Activated naive CD4-positive, alpha-beta T cell treated with anti-CD3 and anti-CD28 coated beads, Interleukin-2, amount 10 ng/mL, durations not matched to agents 7 days and 5 days (primary cell): ENCODE measurements around the gene ACTRT2.

Experiments used
- CTCF ChIA-PET: fragments of 350-600 bp; sonication (Branson Sonifier 250); formaldehyde crosslinking; loops from one replicate; lab custom pipeline; 2021; ENCODE audit warnings: antibody characterized with exemption; lab: Charles Lee
- DNase-seq: peaks from one replicate; pipeline ENCODE4 v3.0.0-alpha.2; 2020
- H3K27ac Mint-ChIP-seq: one replicate; pipeline ENCODE4 v1.8.0; 2021; ENCODE audit warnings: mild to moderate bottlenecking, moderate library complexity, mixed read lengths
- H3K27me3 Mint-ChIP-seq: one replicate; pipeline ENCODE4 v1.8.0; 2021; ENCODE audit warnings: mild to moderate bottlenecking, mixed read lengths
- H3K36me3 Mint-ChIP-seq: one replicate; pipeline ENCODE4 v1.8.0; 2021; ENCODE audit warnings: mixed read lengths
- H3K4me1 Mint-ChIP-seq: one replicate; pipeline ENCODE4 v1.8.0; 2021; ENCODE audit warnings: mixed read lengths
- H3K4me3 Mint-ChIP-seq: one replicate; pipeline ENCODE4 v1.8.0; 2021; ENCODE audit warnings: mild to moderate bottlenecking, moderate library complexity, mixed read lengths
- H3K9me3 Mint-ChIP-seq: one replicate; pipeline ENCODE4 v1.8.0; 2021; ENCODE audit warnings: mixed read lengths

The ACTRT2 gene

GRCh38 chr1:3034728-3035562 is 13.7 kb downstream of the ACTRT2 start:
- CTCF ChIA-PET, result no interaction called here
- Mint-ChIP-seq H3K27me3 (peaks cover 18% of the 10 kb centered on the region), H3K9me3 (no peaks in the 10 kb centered on the region), H3K36me3 (peaks cover 1% of the 10 kb centered on the region), H3K27ac (no peak overlapping the region), H3K4me3 (no peak overlapping the region), H3K4me1 (peaks cover 41% of the 10 kb centered on the region)
- DNase-seq, result peak; percentile 19

- H3K27me3 Mint-ChIP-seq, result peaks cover 15% of the 10 kb centered on the region
- H3K36me3 Mint-ChIP-seq, result peaks cover 1% of the 10 kb centered on the region
- CTCF ChIA-PET, result no interaction called here
- no peaks in the 10 kb centered on the region for H3K9me3 Mint-ChIP-seq
- H3K4me3 Mint-ChIP-seq, result no peak overlapping the region
- peaks cover 41% of the 10 kb centered on the region for H3K4me1 Mint-ChIP-seq
- H3K27ac Mint-ChIP-seq, result no peak overlapping the region
- DNase-seq, result peak; percentile 1
These were observed 14.5 kb downstream of the ACTRT2 start for GRCh38 chr1:3035563-3036446.

- peak; percentile 18 for DNase-seq
- Mint-ChIP-seq H3K27me3 (peaks cover 9% of the 10 kb centered on the region), H3K27ac (no peak overlapping the region), H3K36me3 (peaks cover 1% of the 10 kb centered on the region), H3K4me3 (no peak overlapping the region), H3K9me3 (no peaks in the 10 kb centered on the region), H3K4me1 (peaks cover 41% of the 10 kb centered on the region)
- CTCF ChIA-PET, result no interaction called here
These were observed 15.4 kb downstream of the ACTRT2 start for GRCh38 chr1:3036447-3037280.

GRCh38 chr1:3037281-3038040 is 16.2 kb downstream of the ACTRT2 start:
- H3K4me3 Mint-ChIP-seq, result no peak overlapping the region
- H3K27me3 Mint-ChIP-seq, result peaks cover 9% of the 10 kb centered on the region
- CTCF ChIA-PET, result no interaction called here
- peak; percentile 10 for DNase-seq
- H3K27ac Mint-ChIP-seq, result no peak overlapping the region
- H3K4me1 Mint-ChIP-seq, result peaks cover 34% of the 10 kb centered on the region
- peaks cover 1% of the 10 kb centered on the region for H3K36me3 Mint-ChIP-seq
- no peaks in the 10 kb centered on the region for H3K9me3 Mint-ChIP-seq

GRCh38 chr1:3038113-3038551 is 16.9 kb downstream of the ACTRT2 start:
- CTCF ChIA-PET, result no interaction called here
- Mint-ChIP-seq H3K9me3 (no peaks in the 10 kb centered on the region), H3K4me1 (peaks cover 28% of the 10 kb centered on the region), H3K4me3 (no peak overlapping the region), H3K27ac (no peak overlapping the region), H3K36me3 (peaks cover 1% of the 10 kb centered on the region), H3K27me3 (peaks cover 5% of the 10 kb centered on the region)
- DNase-seq, result peak; percentile 16

GRCh38 chr1:3038571-3039181 is 17.4 kb downstream of the ACTRT2 start:
- peaks cover 22% of the 10 kb centered on the region for H3K4me1 Mint-ChIP-seq
- H3K9me3 Mint-ChIP-seq, result no peaks in the 10 kb centered on the region
- DNase-seq, result no peak
- peaks cover 5% of the 10 kb centered on the region for H3K27me3 Mint-ChIP-seq
- CTCF ChIA-PET, result no interaction called here
- H3K4me3 Mint-ChIP-seq, result no peak overlapping the region
- peaks cover 1% of the 10 kb centered on the region for H3K36me3 Mint-ChIP-seq
- H3K27ac Mint-ChIP-seq, result no peak overlapping the region

- CTCF ChIA-PET, result no interaction called here
- Mint-ChIP-seq H3K4me3 (no peak overlapping the region), H3K36me3 (no peaks in the 10 kb centered on the region)
These were observed 18.7 kb downstream of the ACTRT2 start for GRCh38 chr1:3040004-3040403.

GRCh38 chr1:3042481-3042880 is 21.2 kb downstream of the ACTRT2 start:
- no peak overlapping the region for H3K27ac Mint-ChIP-seq
- H3K36me3 Mint-ChIP-seq, result no peaks in the 10 kb centered on the region
- H3K4me3 Mint-ChIP-seq, result no peak overlapping the region
- CTCF ChIA-PET, result no interaction called here
- peaks cover 6% of the 10 kb centered on the region for H3K27me3 Mint-ChIP-seq
- no peaks in the 10 kb centered on the region for H3K4me1 Mint-ChIP-seq
- DNase-seq, result peak; percentile 16
- H3K9me3 Mint-ChIP-seq, result no peaks in the 10 kb centered on the region

More at GRCh38 chr1:3040004-3040403, 18.7 kb downstream of the ACTRT2 start:
- no peaks in the 10 kb centered on the region for H3K9me3 Mint-ChIP-seq
- DNase-seq, result peak; percentile 13
- peaks cover 11% of the 10 kb centered on the region for H3K4me1 Mint-ChIP-seq
- H3K27ac Mint-ChIP-seq, result no peak overlapping the region
- peaks cover 11% of the 10 kb centered on the region for H3K27me3 Mint-ChIP-seq

- H3K9me3 Mint-ChIP-seq, result peaks cover 8% of the 10 kb centered on the region
- CTCF ChIA-PET, result no interaction called here
These were observed 27.9 kb downstream of the ACTRT2 start for GRCh38 chr1:3049164-3049563.

GRCh38 chr1:3049905-3050304 is 28.6 kb downstream of the ACTRT2 start:
- H3K4me1 Mint-ChIP-seq, result no peaks in the 10 kb centered on the region
- H3K9me3 Mint-ChIP-seq, result peaks cover 8% of the 10 kb centered on the region
- CTCF ChIA-PET, result no interaction called here
- H3K36me3 Mint-ChIP-seq, result no peaks in the 10 kb centered on the region
- H3K27ac Mint-ChIP-seq, result no peak overlapping the region
- no peak for DNase-seq
- peaks cover 37% of the 10 kb centered on the region for H3K27me3 Mint-ChIP-seq
- H3K4me3 Mint-ChIP-seq, result no peak overlapping the region

More at GRCh38 chr1:3049164-3049563, 27.9 kb downstream of the ACTRT2 start:
- H3K4me1 Mint-ChIP-seq, result no peaks in the 10 kb centered on the region
- no peaks in the 10 kb centered on the region for H3K36me3 Mint-ChIP-seq
- peak; percentile 9 for DNase-seq
- no peak overlapping the region for H3K27ac Mint-ChIP-seq
- peaks cover 35% of the 10 kb centered on the region for H3K27me3 Mint-ChIP-seq
- H3K4me3 Mint-ChIP-seq, result no peak overlapping the region

GRCh38 chr1:3050603-3051002 is 29.3 kb downstream of the ACTRT2 start:
- Mint-ChIP-seq H3K27ac (no peak overlapping the region), H3K4me3 (no peak overlapping the region), H3K9me3 (peaks cover 8% of the 10 kb centered on the region), H3K4me1 (no peaks in the 10 kb centered on the region), H3K27me3 (peaks cover 37% of the 10 kb centered on the region), H3K36me3 (no peaks in the 10 kb centered on the region)
- CTCF ChIA-PET, result no interaction called here
- no peak for DNase-seq

GRCh38 chr1:3051270-3052268 is 30.3 kb downstream of the ACTRT2 start:
- CTCF ChIA-PET, result no interaction called here
- H3K4me3 Mint-ChIP-seq, result no peak overlapping the region
- peaks cover 37% of the 10 kb centered on the region for H3K27me3 Mint-ChIP-seq
- no peaks in the 10 kb centered on the region for H3K36me3 Mint-ChIP-seq
- H3K9me3 Mint-ChIP-seq, result peaks cover 8% of the 10 kb centered on the region
- peak; percentile 6 for DNase-seq
- no peaks in the 10 kb centered on the region for H3K4me1 Mint-ChIP-seq
- H3K27ac Mint-ChIP-seq, result no peak overlapping the region
